GM19324 (cell line): Measurements from ENCODE around the gene HTRA3.

Experiments used
- ATAC-seq: cut with Tn5 transposase; IDR thresholded peaks from one replicate; pipeline ENCODE4 v1.9.1; 2021; ENCODE audit warnings: mild to moderate bottlenecking, moderate library complexity; ENCODE audit not compliant: unreplicated experiment, low FRiP score

The HTRA3 gene

DNA sequence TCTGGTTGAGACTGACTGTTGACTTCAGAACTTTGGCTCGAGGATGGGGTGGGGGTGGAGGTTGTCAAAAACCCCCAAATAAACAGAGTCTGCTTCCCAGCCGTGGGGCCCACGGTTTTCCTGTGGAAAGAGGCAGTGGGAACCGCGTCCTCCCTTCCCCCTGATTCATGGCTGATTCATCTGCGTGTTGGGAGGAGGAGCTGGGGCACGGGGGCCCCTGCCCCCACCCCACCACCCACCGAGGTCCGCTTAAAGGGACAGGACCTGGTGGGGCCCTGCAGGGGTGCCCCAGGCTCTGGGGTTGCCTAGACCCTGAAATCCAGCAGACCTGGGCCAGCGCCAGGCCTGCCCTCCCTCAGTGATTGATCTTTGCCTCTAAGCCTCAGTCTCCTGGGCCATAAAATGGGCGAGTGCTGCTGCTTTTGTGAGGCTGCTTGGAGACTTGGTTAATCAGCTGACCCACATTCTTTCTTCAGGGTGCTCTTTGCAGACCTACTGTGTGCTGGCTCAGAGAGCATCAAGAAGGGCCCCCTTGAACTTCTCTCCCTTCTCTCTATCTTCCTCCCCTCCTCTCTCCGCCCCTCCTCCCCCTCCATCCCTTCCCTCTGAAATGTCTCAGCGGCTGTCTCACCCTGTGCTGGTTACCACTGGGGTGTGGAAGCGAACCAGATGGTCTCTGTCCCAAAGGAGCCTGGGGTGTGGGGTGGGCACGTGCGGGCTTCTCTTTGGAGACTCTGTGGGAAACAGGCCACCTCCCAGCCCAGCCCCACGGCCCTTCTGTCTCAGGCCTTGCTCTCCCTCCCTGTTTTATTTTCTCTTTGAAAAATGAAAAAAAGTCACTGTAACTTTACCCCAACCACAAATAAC is 9.1 kb downstream of the HTRA3 start:
- ATAC-seq: no peak

DNA sequence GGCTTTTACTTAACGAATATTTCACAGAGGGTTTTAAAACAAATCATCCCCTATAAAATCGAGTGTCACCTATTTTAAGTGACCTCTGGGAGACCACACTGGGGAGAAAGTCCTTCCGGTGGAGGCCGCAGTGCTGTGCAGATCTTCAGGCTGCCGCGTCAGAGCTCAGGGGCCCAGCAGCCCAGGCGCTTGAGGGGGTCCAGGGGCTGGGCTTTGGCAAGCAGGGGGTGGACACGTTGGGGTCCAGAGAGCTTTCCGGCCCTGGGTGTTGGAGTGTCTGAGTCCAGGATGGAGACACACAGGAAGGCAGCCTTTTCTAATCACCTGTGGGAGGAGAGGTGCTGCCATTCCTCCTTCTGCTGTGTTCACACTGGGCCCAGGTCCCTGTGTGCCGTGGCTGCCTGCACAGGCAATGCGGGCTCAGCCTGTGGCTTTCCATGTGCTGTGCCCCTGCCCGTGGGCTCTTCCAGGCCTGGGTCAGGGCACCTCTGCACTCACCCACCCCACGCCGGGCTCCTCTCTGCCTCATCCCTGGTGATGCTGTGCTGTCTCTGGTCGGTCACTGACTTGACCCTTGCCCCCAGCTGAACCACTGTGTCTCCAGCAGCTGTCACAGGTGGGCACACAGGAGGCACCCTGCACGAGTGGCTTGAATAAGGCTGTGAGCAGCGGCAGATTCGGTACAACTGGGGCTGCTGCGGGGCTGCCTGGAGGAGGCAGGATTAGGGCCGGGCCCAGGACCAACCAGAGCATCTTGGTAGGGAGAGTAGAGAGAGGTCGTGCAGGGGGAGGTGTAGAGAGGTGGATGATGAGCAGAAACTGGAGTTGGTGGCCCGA is 10.0 kb downstream of the HTRA3 start:
- no peak for ATAC-seq

DNA sequence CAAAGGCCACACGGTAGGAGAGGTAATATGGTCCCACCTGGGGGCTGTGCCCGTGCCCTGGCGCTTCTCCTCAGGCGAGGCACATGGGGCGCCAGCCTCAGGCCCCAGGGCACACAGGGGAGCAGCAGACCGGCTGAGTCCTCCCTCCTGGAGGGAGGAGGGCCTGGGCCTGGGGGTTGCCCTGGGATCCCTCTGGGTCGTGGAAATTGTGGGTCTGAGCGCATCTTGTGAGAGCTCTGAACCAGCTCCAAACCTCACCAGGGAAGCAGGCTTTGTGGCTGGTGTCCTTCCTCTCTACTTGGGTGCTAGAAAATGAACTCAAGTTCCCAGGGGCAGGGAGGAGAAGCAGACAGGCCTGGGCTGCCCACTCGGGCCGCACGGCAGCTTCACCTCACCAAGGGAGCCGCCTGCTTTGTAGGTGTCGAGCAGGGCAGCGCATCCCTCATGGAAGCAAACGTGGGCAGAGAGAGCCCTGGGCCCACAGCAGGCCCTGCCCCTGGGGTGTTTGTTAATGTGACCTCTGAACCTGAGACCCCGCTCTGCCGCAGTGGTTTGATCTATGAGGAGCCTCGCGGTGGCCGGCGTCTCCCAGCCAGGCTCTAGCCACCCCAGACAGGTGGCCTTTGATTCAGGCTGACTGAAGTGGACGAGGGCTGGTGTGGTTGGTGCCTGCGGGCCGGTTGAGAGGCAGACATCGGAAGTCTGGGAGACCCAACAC is 10.8 kb downstream of the HTRA3 start:
- no peak for ATAC-seq

DNA sequence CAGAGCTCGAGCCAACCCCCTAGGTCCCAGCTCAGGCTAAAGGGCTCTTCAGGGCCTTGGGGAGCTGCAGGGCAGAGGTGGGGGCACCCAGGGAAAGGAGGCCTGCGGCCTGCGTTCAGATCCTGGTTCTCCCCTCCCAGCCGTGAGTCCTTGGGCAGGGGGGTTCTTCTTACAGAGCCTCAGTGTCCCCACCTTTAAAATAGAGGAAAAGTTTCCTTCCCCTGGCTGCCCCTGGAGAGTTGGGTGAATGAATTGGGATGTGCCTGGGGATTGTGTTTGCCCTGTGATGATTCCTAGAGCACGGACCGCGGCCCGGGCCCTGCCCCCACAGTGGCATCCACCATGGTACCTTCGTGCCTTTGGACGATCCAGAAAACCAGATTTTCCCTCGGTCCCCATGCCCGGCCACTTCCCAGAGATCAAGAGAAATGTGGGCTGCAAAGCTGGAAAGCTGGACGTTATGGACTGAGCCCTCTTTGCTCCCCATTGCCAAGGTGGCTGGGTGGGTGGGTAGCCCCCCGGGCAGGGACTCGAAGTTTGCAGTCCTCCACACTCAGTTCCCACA is 11.4 kb downstream of the HTRA3 start:
- no peak for ATAC-seq

DNA sequence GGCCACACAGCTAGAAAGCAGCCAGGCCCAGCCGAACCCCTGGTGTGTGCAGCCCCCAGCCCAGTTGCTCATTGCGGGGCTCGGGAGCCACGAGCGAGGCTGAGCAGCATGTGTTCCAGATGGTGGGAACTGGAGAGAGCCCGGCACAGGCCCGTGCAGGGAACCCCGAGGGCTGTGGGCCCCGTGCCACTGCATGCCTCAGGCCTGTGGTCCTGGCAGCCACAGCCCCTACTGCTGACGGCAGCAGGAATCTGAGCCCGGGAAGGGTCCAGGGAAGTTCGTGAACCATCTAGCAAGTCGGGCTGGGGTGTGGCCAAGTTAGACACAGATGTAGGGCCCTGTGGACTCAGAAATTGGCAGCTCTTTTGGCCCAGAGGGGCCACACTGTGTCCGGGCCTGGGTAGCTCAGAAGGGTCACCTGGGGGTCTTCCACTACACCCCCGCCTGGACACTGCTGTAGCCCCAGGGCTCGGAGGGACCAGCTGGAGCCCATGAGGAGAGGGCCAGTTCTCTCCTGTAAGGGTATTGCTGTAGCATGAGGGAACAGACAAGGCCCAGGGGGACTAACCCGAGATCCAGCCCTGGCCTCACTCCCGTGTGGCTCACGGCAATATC is 12.1 kb downstream of the HTRA3 start:
- no peak for ATAC-seq

DNA sequence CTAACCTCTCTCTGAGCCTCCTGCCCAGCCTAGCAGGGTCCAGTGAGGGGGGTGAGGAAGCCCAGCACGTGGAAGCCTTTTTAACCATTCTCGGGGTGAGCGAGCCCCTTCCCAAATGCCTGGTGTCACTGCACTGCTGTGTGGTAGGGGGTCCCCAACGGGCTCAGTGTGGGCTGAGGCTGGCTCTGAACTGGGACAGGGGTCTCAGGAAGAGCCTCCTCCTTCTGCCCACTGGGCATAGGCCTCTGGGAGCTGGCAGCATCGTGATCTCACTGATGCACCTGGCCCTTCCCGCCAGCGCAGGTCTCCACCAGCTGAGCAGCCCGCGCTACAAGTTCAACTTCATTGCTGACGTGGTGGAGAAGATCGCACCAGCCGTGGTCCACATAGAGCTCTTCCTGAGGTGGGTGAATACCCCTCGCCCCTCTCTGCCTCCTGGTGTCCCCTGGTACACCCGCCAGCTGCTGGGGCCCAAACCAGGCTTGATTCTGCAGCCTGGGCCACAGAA is 12.6 kb downstream of the HTRA3 start:
- ATAC-seq: no peak

DNA sequence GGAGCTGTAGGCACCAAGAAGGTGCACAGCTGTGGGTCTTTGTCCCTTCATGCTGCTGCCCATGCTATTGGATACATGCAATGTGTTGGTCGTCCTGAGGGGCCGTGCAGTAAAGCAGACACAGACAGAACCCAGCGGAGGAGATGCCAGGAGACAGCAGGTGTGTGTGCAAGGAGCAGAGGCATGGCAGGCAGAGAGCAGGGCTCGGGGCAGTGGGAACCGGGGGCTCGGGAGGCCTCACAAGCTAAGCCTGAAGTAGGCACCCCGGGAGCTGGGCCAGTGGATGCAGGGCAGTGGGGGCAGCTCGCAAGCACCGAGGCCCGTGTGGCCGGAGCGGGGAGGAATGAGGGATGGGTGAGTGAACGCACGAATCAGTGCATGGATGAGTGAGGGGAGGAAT is 13.2 kb downstream of the HTRA3 start:
- no peak for ATAC-seq

DNA sequence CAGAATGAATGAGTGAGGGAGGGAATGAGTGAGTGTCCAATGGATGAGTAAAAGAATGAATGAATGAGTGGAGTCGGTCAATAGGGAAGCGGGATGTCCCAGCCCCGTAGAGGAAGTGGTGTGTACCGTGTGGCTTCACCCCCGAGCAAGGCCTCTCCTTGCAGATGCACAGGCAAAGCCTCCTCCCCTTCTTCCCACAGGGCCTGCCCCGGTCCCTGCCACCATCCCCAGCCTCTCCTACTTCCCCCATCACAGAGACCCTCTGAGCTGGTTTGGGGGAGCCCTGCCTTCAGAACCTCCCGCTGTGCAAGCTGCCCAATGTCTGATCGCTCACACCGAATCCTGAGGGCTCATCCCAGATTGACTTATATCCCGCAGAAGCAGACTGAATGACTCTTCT is 13.6 kb downstream of the HTRA3 start:
- no peak for ATAC-seq

DNA sequence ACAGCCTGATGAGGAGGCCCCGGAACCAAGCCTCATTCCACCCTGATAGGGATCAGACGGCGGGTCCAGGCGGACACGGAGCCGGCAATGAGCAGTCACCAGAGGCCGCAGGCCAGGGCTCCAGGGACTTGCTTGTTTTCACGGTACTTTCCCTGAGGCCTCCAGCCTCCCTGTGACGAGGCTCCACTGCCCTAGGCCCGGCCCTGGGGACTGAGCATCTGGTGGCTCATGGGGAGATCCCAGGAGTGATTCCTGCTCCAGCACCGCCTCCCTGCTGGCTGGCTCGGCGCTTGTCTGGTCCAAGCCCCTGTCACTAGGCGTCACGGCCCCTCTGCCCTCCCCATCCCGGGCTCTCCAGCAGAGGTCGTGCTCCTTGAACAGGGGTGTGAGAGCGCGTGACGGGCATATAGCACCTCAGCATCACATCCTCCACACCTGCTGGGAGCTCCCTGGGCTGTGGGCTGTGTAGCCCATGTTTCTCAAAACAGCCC is 14.1 kb downstream of the HTRA3 start:
- no peak for ATAC-seq

DNA sequence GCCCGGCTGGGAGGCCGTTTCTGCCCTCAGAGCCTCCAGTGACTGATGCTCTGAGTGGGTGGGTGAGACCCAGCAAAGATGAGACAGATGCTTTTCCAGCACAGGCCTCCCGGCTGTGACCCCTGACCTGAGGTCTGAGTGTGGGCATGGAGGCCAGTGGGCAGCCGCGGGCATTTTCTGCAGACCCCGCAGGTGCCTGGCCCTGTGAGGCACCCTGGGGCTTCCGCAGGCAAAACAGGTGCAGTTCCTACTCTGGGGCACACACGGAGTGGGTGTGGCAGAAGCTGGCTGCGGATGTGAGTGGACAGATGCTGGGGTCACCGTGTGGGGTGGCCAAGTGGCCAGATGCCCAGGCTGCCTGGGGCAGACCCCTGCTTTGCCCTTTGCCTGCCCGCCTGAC is 14.8 kb downstream of the HTRA3 start:
- ATAC-seq: no peak

DNA sequence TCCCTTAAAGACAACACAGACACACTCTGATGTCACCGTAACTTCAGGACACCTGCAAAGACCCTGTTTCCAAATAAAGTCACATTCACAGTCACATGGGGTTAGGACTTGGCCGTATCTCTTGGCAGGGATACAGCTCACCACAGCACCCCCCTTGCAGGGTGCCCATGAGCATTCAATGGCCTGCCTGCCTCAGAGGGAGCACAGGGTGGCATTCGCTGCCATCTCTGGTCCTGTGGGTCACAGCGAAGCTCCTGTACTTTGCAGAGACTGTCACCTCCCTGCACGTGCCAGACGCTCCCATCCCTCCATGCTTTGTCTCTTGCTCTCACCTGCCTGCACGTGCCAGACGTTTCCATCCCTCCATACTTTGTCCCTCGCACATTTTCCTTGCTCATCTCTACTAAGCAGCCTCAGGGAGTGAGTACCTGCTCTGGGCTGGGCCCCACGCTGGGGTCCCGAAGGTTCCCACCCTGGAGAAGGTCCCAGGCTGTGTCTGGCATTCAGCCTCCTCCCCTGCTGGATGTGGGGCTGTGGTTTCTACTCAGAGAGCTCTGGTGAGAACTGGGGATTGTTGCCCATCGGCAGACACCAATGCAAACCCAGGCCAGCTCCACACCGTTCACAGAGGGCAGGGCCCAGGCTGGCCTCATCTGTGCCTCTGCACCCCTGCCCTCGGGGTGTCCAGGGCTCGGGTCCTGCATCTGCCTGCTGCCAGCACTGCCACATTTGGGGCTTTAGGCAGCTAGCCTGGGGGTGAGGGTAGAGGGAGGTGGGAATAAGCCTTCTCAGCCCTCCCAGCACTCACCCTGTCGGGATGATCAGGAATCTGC is 15.8 kb downstream of the HTRA3 start:
- no peak for ATAC-seq

DNA sequence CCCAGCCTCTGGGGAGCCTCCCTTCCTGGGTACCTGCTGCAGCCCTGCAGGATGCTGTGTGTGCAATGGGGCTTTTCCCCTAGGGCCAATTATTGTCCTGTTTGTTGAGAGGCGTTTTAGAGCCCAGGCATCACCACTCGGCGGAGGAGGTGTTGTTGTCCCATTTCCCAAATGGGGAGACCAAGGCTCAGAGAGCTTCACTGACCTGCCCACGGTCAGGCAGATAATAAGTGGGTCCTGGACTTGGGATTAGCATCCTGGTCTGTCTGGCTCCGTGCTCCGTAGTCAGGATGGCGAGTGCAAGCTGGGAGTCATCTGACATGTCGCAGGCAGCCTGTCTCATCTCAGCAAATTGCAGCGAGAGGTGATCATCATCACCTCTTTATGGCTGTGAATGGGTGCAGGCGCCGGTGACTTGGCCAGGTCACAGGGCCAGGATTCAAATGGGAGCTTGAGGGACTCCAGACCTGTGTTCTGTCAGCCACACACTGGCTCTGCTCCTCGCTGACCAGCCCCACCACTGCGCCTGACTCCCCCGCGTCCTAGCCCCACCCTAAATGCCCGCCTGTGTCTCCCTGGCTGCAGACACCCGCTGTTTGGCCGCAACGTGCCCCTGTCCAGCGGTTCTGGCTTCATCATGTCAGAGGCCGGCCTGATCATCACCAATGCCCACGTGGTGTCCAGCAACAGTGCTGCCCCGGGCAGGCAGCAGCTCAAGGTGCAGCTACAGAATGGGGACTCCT is 16.6 kb downstream of the HTRA3 start:
- ATAC-seq: no peak

DNA sequence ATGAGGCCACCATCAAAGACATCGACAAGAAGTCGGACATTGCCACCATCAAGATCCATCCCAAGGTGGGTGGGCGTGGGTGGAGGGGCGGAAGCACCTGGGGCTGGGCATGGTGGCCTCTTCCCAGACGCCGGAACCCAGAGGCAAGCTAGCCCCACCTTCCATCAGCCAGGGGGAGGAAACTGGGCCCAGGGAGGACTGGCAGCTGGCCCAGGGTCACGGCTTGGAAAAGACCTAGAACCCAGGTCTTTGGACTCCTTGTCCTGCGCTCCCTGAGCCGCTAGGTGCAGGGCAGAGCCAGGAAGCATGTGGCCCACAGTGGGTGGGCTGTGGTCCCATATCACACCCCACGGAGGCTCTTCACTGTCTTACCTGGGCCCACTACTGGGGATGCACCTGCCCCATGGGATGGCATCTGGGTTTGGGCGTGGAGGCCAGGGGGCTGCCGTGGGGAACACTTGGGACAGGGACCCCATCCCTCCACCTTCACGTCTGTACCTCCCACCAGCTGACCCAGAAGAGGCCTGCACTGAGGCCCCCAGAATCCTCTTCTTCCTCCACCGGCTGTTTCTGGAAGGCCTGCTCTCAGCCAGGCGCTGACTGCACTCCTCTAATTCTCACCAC is 17.3 kb downstream of the HTRA3 start:
- ATAC-seq: no peak

DNA sequence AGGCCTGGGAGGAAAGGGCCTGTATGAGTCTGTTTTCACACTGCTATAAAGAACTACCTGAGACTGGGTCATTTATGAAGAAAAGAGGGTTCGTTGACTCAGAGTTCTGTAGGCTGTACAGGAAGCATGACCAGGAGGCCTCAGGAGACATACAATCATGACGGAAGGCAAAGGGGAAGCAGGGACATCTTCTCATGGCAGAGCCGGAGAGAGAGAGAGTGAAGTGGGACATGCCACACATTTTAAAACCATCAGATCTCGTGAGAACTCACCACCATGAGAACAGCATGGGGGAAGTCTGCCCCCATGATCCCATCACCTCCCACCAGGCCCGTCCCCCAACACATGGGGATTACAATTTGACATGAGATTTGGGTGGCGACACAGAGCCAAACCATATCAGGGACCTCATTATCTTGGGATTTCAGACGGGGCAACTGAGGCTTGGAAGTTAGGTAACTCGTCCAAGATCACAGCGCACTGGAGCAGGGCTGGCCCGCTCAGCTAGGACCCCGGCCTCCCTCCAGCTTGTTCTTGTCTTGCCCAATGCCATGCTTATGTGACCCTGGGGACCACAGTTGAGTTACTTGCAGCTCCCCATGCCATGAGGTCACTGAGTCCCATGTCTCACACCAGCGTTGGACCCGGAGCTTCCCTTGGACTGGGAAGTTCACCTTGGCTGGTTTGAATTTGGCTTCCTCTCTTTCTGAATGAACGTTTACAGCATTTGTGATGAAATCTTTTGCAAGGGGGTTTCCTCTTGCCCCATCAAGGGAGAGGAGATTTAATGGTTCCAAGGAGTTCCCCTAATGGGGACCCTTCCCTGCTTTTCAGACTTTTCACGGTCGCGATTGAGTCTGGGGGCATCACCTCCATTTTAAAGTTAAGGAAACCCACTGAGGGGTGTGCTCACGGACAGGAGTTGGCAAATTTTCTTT is 18.1 kb downstream of the HTRA3 start:
- no peak for ATAC-seq

DNA sequence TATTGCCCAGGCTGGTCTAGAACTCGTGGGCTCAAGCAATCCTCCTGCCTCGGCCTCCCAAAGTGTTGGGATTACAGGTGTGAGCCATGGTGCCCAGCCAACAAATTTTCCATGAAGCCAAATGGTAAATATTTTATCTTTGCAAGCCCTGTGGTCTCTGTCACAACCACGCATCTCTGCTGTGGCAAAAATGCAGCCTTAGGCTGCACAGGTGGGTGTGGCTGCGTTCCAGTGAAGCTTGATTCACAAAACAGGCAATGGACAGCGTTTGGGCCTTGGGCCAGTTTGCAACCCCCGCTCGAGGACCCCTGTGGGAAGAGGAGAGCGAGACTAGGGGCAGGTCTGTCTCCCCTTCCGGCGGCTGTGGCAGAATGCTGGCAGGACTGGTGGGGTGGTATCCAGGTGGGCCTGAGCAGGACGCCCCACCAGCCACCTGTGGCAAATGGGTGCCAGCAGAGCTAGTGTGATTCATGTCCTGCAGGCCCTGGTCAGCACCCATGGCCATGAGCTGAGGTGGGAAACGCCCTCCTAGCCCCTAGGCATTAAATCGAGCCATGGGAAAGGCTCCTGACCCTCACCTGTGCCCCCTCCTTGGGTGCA is 19.7 kb downstream of the HTRA3 start:
- ATAC-seq: no peak

DNA sequence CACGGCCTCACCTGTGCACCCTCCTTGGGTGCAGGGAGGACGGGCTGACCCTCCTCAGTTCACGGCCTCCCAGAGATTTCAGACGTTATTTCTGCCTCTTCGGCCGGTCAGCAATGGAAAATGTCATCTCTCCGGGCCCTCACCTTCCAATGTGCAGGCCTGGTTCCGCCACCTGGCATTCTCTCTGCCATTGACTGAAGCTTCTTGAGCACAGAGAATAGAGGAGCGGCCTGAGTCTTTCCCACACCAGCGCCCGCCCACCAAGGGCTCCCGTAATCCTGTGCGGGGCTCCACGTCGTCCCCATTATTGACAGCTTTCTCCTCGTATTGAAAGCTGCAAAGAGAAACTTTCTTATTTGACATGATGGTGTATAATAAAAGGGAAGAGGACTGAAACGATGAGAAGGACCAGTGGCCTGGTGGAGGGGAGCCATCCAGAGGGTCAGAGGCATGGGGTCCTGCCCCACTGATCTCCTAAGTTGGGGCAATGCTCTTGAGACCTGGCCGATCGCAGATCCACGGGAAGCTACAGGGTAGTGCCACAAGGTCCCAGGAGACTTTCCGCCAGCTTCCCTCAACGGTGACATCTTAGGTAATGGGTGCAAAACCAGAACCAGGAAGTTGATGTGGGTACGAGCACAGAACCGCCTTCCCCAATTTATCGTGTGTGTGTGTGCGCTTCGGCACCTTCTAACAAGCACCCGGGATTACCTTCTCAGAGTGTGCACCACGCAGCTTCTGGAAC is 20.6 kb downstream of the HTRA3 start:
- no peak for ATAC-seq
